Activated T-helper 1 cell treated with anti-CD3 and anti-CD28 coated beads, Interleukin-12 subunit alpha, Interleukin-12 subunit beta, Interleukin-2, Interleukin-4 antibody, amounts not matched to agents 30 ng/mL and 10 ng/mL and 1 ng/mL, durations not matched to agents 14 hours and 24 hours and 36 hours (primary cell): ENCODE data around the gene CDK10. TPM values are rescaled to one million over a fixed set of nuclear protein-coding genes. Genes with fewer than 3 reads are reported as not detected.

Source experiments
- DNase-seq: peaks from one replicate; pipeline ENCODE4 v3.0.0; 2021; ENCODE audit warnings: low spot score
- H3K27ac Mint-ChIP-seq: one replicate; pipeline ENCODE4 v1.8.0; 2021; ENCODE audit warnings: mild to moderate bottlenecking, mixed read lengths
- H3K27me3 Mint-ChIP-seq: one replicate; pipeline ENCODE4 v1.8.0; 2022; ENCODE audit warnings: mild to moderate bottlenecking, moderate library complexity, mixed read lengths; ENCODE audit not compliant: insufficient read depth
- H3K36me3 Mint-ChIP-seq: one replicate; pipeline ENCODE4 v1.8.0; 2021; ENCODE audit warnings: low read depth, mixed read lengths
- H3K4me1 Mint-ChIP-seq: one replicate; pipeline ENCODE4 v1.8.0; 2021; ENCODE audit warnings: low read depth, mixed read lengths
- H3K4me3 Mint-ChIP-seq: one replicate; pipeline ENCODE4 v1.8.0; 2021; ENCODE audit warnings: mild to moderate bottlenecking, moderate library complexity, mixed read lengths
- H3K9me3 Mint-ChIP-seq: one replicate; pipeline ENCODE4 v1.8.0; 2021; ENCODE audit warnings: mixed read lengths
- intact Hi-C: fragments of 100-400 bp; cut with micrococcal nuclease; formaldehyde crosslinking; loops from one replicate; pipeline ENCODE4 v1.15.1; 2024
- total RNA-seq: library from RNA; stranded (reverse); gene quantifications from 2 replicates; pipeline ENCODE4 v1.2.3, GENCODE V29; 2022

Gene CDK10
- total RNA-seq, 1 donor from 2014 or later: 93.9 TPM

- intact Hi-C loops: no loop called here
- H3K9me3 Mint-ChIP-seq: no peaks in the 10 kb centered on the region
- no peaks in the 10 kb centered on the region for H3K27me3 Mint-ChIP-seq
- peaks cover 1% of the 10 kb centered on the region for H3K4me1 Mint-ChIP-seq
- no peak for DNase-seq
- H3K36me3 Mint-ChIP-seq: peaks cover 35% of the 10 kb centered on the region
- no peak overlapping the region for H3K4me3 Mint-ChIP-seq
- H3K27ac Mint-ChIP-seq: no peak overlapping the region
Observed at GRCh38 chr16:89742948-89743347, 56.5 kb downstream of the CDK10 start.

GRCh38 chr16:89744813-89745212 is 58.3 kb downstream of the CDK10 start:
- DNase-seq: no peak
- Mint-ChIP-seq H3K27me3 (no peaks in the 10 kb centered on the region), H3K27ac (no peak overlapping the region), H3K36me3 (peaks cover 29% of the 10 kb centered on the region), H3K4me1 (peaks cover 5% of the 10 kb centered on the region), H3K9me3 (no peaks in the 10 kb centered on the region), H3K4me3 (no peak overlapping the region)
- intact Hi-C loops: no loop called here

Other genes with a start within 250 kb of the CDK10 start
- gene ANKRD11, start 196.1 kb upstream of the CDK10 start, total RNA-seq: 176 and 179 TPM in 2 replicates
- gene SPG7, start 178.3 kb upstream of the CDK10 start, total RNA-seq: 106 and 112 TPM in 2 replicates
- gene RPL13, start 126.0 kb upstream of the CDK10 start, total RNA-seq: 2,076 and 2,133 TPM in 2 replicates
- 32.2 and 35.2 TPM in 2 replicates for gene CPNE7, start 110.9 kb upstream of the CDK10 start, total RNA-seq
- gene DPEP1, start 73.0 kb upstream of the CDK10 start, total RNA-seq: not detected in 2 replicates
- 85.7 and 87.7 TPM in 2 replicates for gene CHMP1A, start 29.0 kb upstream of the CDK10 start, total RNA-seq
- gene SPATA33, start 28.9 kb upstream of the CDK10 start, total RNA-seq: 15.1 and 16.1 TPM in 2 replicates
- gene SPATA2L, start 15.0 kb downstream of the CDK10 start, total RNA-seq: 14.1 and 15.2 TPM in 2 replicates
- 4.9 and 5.9 TPM in 2 replicates for gene VPS9D1, start 34.2 kb downstream of the CDK10 start, total RNA-seq
- 34.2 and 36.4 TPM in 2 replicates for gene ZNF276, start 34.8 kb downstream of the CDK10 start, total RNA-seq
- gene FANCA, start 130.0 kb downstream of the CDK10 start, total RNA-seq: 210 and 221 TPM in 2 replicates
- gene SPIRE2, start 141.8 kb downstream of the CDK10 start, total RNA-seq: 1.5 and 2.7 TPM in 2 replicates
- gene TCF25, start 186.9 kb downstream of the CDK10 start, total RNA-seq: 189 and 201 TPM in 2 replicates
- gene MC1R, start 232.2 kb downstream of the CDK10 start, total RNA-seq: 5.5 and 5.6 TPM in 2 replicates
- gene TUBB3, start 236.7 kb downstream of the CDK10 start, total RNA-seq: 2.0 and 2.6 TPM in 2 replicates